Tibial nerve (tissue), 4 donors: ENCODE data around the gene OXLD1. TPM values are rescaled to one million over a fixed set of nuclear protein-coding genes. Genes with fewer than 3 reads are reported as not detected.
"Not testable (repeated sequence)": the region's sequence is repeated elsewhere in the genome, so short reads cannot be mapped to it uniquely, and the experiment has no call there.

Experiments
- DNase-seq, 2 donors: peaks; one replicate each; pipeline ENCODE4 v3.0.0-alpha.2; 2019; ENCODE audit warnings: low spot score in 2 of 2
- H3K27ac ChIP-seq, 4 donors: fragments of 200-600 bp; sonication (generic) in 3 of 4; one replicate each; pipeline ENCODE4 v1.5.1; 2017 to 2019; ENCODE audit warnings: mild to moderate bottlenecking in 1 of 4
- H3K27me3 ChIP-seq, 2 donors: fragments of 200-600 bp; sonication (generic) in 1 of 2; one replicate each; pipeline versions ENCODE4 v1.5.1 to v1.6.0; 2017 to 2019
- H3K36me3 ChIP-seq, 3 donors: fragments of 200-600 bp; sonication (generic); one replicate each; pipeline ENCODE4 v1.5.1; 2018 to 2019
- H3K4me1 ChIP-seq, 4 donors: fragments of 200-600 bp; sonication (generic) in 3 of 4; one replicate each; pipeline ENCODE4 v1.5.1; 2017 to 2019
- H3K4me3 ChIP-seq, 4 donors: fragments of 200-600 bp; sonication (generic) in 3 of 4; one replicate each; pipeline ENCODE4 v1.5.1; 2017 to 2019; ENCODE audit warnings: mild to moderate bottlenecking in 1 of 4, moderate library complexity in 1 of 4
- H3K9me3 ChIP-seq, 4 donors: fragments of 200-600 bp; sonication (generic) in 3 of 4; one replicate each; pipeline ENCODE4 v1.5.1; 2017 to 2019
- EP300 ChIP-seq, 2 donors: sonication (generic); formaldehyde crosslinking; IDR thresholded peaks; one replicate each; pipeline ENCODE4 v1.6.1; 2017; ENCODE audit warnings: antibody characterized with exemption in 2 of 2, mild to moderate bottlenecking in 1 of 2
- POLR2A ChIP-seq, 2 donors: fragments of 450-650 bp; IDR thresholded peaks; one replicate each; pipeline ENCODE4 v1.6.1; 2017; ENCODE audit warnings: antibody characterized with exemption in 2 of 2, mild to moderate bottlenecking in 2 of 2, moderate library complexity in 2 of 2
- WGBS, 2 donors: methylation state at CpG; one replicate each; pipeline ENCODE4 v1.1.5; 2018; 5-methylcytosine and 5-hydroxymethylcytosine counted together
- total RNA-seq, 4 donors: library from RNA; depleted of rRNA; stranded (reverse); fragments of >200 nt; gene quantifications; one replicate each; pipeline ENCODE4 v1.1.0, GENCODE V29; 2016
- TF ChIP-seq, protein P1 (sequence below), 5 experiments: fragments of 200-600 bp in 3 of 5; fragments of 450-650 bp in 2 of 5; sonication (generic) in 3 of 5; IDR thresholded peaks; one replicate each; pipeline ENCODE4 v1.5.1; 2016 to 2019; ENCODE audit warnings: antibody characterized with exemption in 5 of 5, mild to moderate bottlenecking in 3 of 5, moderate library complexity in 2 of 5

The OXLD1 gene
- total RNA-seq, 4 donors from 2014 or later, result 31.4 to 38.1 (median 35.8) TPM

DNA sequence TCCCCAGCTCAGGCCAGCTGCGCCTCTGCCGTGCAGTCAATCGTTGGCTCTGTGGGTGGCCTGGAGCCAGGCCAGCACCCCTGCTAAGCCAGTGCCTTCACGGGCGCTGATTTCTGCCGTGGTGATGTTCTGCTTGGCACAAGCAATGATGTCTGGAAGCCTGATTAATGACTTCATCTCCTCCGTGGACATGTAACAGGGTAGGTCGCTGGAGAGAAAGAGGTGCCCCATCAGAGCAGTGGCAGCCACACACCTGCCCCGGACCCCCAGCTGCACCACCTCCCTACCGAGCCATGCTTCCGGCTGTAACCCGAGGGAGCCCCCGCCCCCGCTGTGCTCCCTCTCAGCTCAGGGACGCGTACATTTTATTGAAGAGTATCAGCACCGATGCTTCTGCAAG, 15.3 kb upstream of the OXLD1 start:
- no peaks in the 10 kb centered on the region for H3K27me3 ChIP-seq
- H3K9me3 ChIP-seq, result no peaks in the 10 kb centered on the region
- peaks cover 0 to 34% (median 7%) of the 10 kb centered on the region in 3 donors for H3K36me3 ChIP-seq
- no peak overlapping the region for H3K27ac ChIP-seq
- no peak overlapping the region for H3K4me3 ChIP-seq
- no peak for TF ChIP-seq EP300 (IDR thresholded peaks at IDR 0.05)
- TF ChIP-seq, protein P1, sequence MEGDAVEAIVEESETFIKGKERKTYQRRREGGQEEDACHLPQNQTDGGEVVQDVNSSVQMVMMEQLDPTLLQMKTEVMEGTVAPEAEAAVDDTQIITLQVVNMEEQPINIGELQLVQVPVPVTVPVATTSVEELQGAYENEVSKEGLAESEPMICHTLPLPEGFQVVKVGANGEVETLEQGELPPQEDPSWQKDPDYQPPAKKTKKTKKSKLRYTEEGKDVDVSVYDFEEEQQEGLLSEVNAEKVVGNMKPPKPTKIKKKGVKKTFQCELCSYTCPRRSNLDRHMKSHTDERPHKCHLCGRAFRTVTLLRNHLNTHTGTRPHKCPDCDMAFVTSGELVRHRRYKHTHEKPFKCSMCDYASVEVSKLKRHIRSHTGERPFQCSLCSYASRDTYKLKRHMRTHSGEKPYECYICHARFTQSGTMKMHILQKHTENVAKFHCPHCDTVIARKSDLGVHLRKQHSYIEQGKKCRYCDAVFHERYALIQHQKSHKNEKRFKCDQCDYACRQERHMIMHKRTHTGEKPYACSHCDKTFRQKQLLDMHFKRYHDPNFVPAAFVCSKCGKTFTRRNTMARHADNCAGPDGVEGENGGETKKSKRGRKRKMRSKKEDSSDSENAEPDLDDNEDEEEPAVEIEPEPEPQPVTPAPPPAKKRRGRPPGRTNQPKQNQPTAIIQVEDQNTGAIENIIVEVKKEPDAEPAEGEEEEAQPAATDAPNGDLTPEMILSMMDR (IDR thresholded peaks at IDR 0.05), result no peak
- no peak for TF ChIP-seq POLR2A (IDR thresholded peaks at IDR 0.05)
- no peak for DNase-seq
- WGBS, 2 donors, result 59 to 77% methylated on average over 17 of the region's 17 CpGs
- peaks cover 0 to 42% (median 30%) of the 10 kb centered on the region in 4 donors for H3K4me1 ChIP-seq

DNA sequence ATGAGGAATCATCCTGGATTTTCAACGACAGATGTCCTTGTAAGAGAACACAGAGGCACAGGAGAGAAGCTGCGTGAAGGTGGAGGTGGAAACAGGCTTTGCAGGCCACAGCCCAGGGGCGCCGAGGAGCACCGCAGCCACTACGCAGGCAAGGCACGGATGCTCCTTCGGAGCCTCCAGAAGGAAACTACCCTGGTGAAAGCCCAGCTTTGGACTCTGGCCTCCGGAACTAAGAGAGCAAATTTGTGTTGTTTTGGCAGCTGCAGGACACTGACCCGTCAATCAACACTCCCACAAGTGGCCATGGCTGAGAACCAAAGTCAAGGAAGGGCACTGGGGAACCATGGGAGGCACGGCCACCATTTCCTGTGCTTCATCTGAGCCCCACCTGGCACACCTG, 13.7 kb upstream of the OXLD1 start:
- TF ChIP-seq, protein P1 (IDR thresholded peaks at IDR 0.05), result no peak
- TF ChIP-seq POLR2A (IDR thresholded peaks at IDR 0.05) (no peak), EP300 (IDR thresholded peaks at IDR 0.05) (no peak)
- DNase-seq, result no peak
- no peaks in the 10 kb centered on the region for H3K27me3 ChIP-seq
- H3K36me3 ChIP-seq, result peaks cover 0 to 27% (median 0%) of the 10 kb centered on the region in 3 donors
- H3K9me3 ChIP-seq, result no peaks in the 10 kb centered on the region
- H3K27ac ChIP-seq, result no peak overlapping the region
- H3K4me3 ChIP-seq, result no peak overlapping the region
- H3K4me1 ChIP-seq, result peaks cover 0 to 33% (median 23%) of the 10 kb centered on the region in 4 donors
- WGBS, 2 donors, result 80 to 86% methylated on average over 11 of the region's 11 CpGs

DNA sequence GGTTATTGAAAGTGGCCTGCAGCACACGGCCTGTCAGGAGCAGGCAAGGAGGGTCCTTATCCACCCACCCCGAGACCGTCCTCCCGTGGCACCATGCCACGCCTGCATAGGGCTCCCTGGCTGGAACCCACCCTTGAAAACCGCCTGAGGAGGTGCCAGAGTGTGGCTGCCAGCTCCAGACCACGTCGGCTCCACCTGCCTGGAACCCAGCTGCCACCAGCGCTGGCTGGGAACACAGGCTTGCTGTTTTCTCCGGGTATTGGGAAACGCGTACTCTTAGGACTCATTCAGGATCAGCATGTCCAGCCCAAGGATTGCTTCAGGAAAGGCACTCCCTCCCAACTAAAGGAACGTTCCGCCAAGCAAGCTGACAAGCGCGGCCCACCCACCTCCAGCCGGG, 10.5 kb upstream of the OXLD1 start:
- Histone ChIP-seq H3K27ac (no peak overlapping the region), H3K36me3 (peaks cover 0 to 59% (median 0%) of the 10 kb centered on the region in 3 donors), H3K27me3 (no peaks in the 10 kb centered on the region), H3K9me3 (no peaks in the 10 kb centered on the region), H3K4me1 (peaks cover 0 to 10% (median 3%) of the 10 kb centered on the region in 4 donors), H3K4me3 (no peak overlapping the region)
- WGBS, 2 donors, result 88 to 94% methylated on average over 14 to 17 of the region's 17 CpGs
- DNase-seq, result no peak
- TF ChIP-seq EP300 (IDR thresholded peaks at IDR 0.05) (no peak), POLR2A (IDR thresholded peaks at IDR 0.05) (no peak)
- TF ChIP-seq, protein P1 (IDR thresholded peaks at IDR 0.05), result no peak

DNA sequence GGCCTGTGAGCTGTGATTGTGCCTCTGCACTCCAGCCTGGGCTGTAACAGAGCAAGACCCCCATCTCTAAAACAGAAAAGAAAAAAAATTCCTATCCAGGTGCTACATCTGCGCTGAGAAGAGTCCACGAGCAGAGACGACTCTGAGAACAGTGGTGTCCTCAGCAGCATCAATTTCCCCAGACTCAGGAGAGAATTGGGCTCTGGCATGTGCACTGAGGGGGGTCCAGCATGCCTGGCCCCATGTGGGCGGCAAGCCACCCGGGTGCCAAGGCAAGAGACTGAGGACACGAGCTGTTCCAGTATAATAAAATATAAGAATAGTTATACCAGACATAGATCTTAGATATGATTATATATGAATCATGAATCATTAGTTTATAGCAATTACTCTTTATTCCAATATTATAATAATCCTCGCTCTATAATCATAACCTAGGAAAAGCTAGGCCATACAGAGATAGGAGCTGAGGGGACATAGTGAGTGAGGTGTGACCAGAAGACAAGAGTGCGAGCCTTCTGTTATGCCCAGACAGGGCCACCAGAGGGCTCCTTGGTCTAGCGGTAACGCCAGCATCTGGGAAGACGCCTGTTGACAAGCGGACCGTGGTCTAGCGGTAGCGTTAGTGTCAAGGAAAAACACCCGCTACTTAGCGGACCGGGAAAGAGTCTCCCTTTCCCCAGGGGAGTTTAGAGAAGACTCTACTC, 9.3 kb upstream of the OXLD1 start:
- not testable (repeated sequence) for H3K27ac ChIP-seq, H3K4me3 ChIP-seq, H3K9me3 ChIP-seq, H3K4me1 ChIP-seq, DNase-seq, H3K27me3 ChIP-seq
- WGBS, 2 donors, result 33 to 36% methylated on average over 18 of the region's 18 CpGs
- TF ChIP-seq, protein P1 (IDR thresholded peaks at IDR 0.05), result peak; percentile 53 to 56 (median 55)
- peaks cover 0 to 59% (median 3%) of the 10 kb centered on the region in 3 donors for H3K36me3 ChIP-seq

DNA sequence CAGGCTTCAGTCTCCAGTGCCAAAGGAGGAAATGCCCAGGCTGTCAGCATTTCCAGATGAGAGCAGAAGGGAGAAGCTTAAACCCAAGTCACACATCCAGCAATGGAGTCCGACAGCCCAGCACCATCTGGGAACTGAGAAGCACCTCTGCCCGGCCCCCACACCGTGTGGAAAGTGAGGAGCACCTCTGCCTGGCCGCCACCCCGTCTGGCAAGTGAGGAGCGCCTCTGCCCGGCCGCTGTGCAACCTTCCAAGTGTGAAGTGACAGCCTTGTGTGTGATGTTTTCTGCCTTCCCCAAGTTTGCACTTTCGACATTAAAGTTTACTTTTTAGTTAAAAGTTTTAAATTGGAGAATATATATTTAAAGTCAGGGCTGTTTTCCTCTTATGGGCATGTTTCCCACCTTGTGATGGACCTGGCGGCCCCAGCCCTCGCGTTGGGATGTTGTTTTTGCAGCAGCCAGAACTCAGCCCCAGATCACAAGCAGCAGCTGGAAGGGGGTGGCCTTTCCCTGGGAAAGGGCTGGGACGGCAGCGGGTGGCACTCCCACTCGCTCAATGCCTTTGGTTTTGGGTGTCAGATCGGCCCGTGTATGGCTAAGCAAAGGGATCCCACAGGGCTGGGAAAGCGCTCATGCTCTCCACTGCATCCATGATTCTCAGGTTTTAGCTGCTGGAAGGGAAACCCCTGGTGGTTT, 7.3 kb upstream of the OXLD1 start:
- no peaks in the 10 kb centered on the region for H3K9me3 ChIP-seq
- no peak overlapping the region for H3K4me3 ChIP-seq
- no peak overlapping the region for H3K27ac ChIP-seq
- no peak for DNase-seq
- H3K36me3 ChIP-seq, result peaks cover 0 to 62% (median 14%) of the 10 kb centered on the region in 3 donors
- H3K4me1 ChIP-seq, result peaks cover 0 to 6% (median 0%) of the 10 kb centered on the region in 4 donors
- 81 to 83% methylated on average over 18 of the region's 18 CpGs for WGBS, 2 donors
- no peak for TF ChIP-seq POLR2A (IDR thresholded peaks at IDR 0.05)
- TF ChIP-seq, protein P1 (IDR thresholded peaks at IDR 0.05), result no peak
- TF ChIP-seq EP300 (IDR thresholded peaks at IDR 0.05), result no peak
- no peaks in the 10 kb centered on the region for H3K27me3 ChIP-seq
